HFFc6 (cell line): Measurements from ENCODE around the gene SPOCK1. TPM values are rescaled to one million over a fixed set of nuclear protein-coding genes. Genes with fewer than 3 reads are reported as not detected.

Source experiments
- DNase-seq: peaks from one replicate; pipeline ENCODE4 v3.0.0-alpha.2; 2018
- H3K27ac Mint-ChIP-seq: 2 replicates; pipeline ENCODE4 v1.8.0; 2020; ENCODE audit warnings: mild to moderate bottlenecking, mixed read lengths
- H3K27me3 Mint-ChIP-seq: 2 replicates; pipeline ENCODE4 v1.8.0; 2021; ENCODE audit warnings: mild to moderate bottlenecking, moderate library complexity, mixed read lengths; ENCODE audit not compliant: insufficient read depth
- H3K36me3 Mint-ChIP-seq: 2 replicates; pipeline ENCODE4 v1.8.0; 2021; ENCODE audit warnings: low read depth, mixed read lengths
- H3K4me1 Mint-ChIP-seq: 2 replicates; pipeline ENCODE4 v1.8.0; 2020; ENCODE audit warnings: low read depth, mixed read lengths
- H3K4me3 Mint-ChIP-seq: 2 replicates; pipeline ENCODE4 v1.8.0; 2020; ENCODE audit warnings: mild to moderate bottlenecking, moderate library complexity, mixed read lengths
- H3K9me3 Mint-ChIP-seq: 2 replicates; pipeline ENCODE4 v1.8.0; 2020; ENCODE audit warnings: mild to moderate bottlenecking, mixed read lengths
- CTCF ChIP-seq: fragments of 200-600 bp; sonication (generic); IDR thresholded peaks from 2 replicates; pipeline ENCODE4 v1.5.0; 2021; ENCODE audit warnings: antibody characterized with exemption, mild to moderate bottlenecking
- total RNA-seq, 6 experiments: library from RNA; stranded (reverse); fragmentation: NEBNext Ultra II Directional; extraction: Animal tissue kit (Norgen Biotek cat#: 25700); gene quantifications; 2 replicates in 1 of 6; 3 replicates in 5 of 6; pipeline ENCODE4 v1.2.3, GENCODE V29; 2021

SPOCK1 gene
- total RNA-seq, 6 experiments from 2014 or later, result 111 to 170 (median 125) TPM

DNA sequence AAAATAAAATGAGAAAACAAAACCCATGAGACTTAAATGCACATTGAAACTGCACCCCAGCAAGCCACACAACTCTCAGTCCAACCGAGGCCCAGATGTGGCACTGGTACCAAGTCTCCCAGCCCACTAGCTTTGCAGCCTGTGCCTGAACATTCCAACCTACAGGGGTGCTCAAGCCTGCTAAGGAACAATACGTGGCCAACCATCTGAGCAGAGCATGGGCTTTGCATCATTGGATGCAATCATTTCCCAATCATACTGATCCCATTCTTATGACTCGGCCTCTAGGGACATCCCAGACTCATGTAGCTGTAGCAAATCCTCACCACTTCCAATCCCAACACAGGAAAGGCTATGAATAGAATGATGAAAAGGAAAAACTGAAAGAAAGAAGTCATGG is 297.2 kb downstream of the SPOCK1 start:
- no peaks in the 10 kb centered on the region; the same call in 1 of the 2 replicates for H3K27me3 Mint-ChIP-seq
- H3K4me3 Mint-ChIP-seq, result no peak overlapping the region
- peak; percentile 74 for TF ChIP-seq CTCF
- DNase-seq, result peak; percentile 80
- H3K27ac Mint-ChIP-seq, result no peak overlapping the region; the same call in 1 of the 2 replicates
- no peaks in the 10 kb centered on the region for H3K9me3 Mint-ChIP-seq
- H3K36me3 Mint-ChIP-seq, result no peaks in the 10 kb centered on the region
- peaks cover 61% of the 10 kb centered on the region for H3K4me1 Mint-ChIP-seq

GRCh38 chr5:137200906-137201700 is 298.0 kb downstream of the SPOCK1 start:
- no peak for TF ChIP-seq CTCF
- Mint-ChIP-seq H3K27me3 (no peaks in the 10 kb centered on the region; the same call in 1 of the 2 replicates), H3K9me3 (no peaks in the 10 kb centered on the region), H3K4me3 (no peak overlapping the region), H3K27ac (no peak overlapping the region), H3K4me1 (peaks cover 53% of the 10 kb centered on the region), H3K36me3 (no peaks in the 10 kb centered on the region)
- DNase-seq, result no peak

GRCh38 chr5:137199966-137200365 is 299.2 kb downstream of the SPOCK1 start:
- no peaks in the 10 kb centered on the region; the same call in 1 of the 2 replicates for H3K27me3 Mint-ChIP-seq
- DNase-seq, result peak; percentile 79
- H3K9me3 Mint-ChIP-seq, result no peaks in the 10 kb centered on the region
- peak; percentile 69 for TF ChIP-seq CTCF
- peak overlapping the region; percentile 89 for H3K27ac Mint-ChIP-seq
- H3K4me1 Mint-ChIP-seq, result peaks cover 49% of the 10 kb centered on the region
- H3K4me3 Mint-ChIP-seq, result peak overlapping the region; percentile 72
- no peaks in the 10 kb centered on the region for H3K36me3 Mint-ChIP-seq

GRCh38 chr5:137199201-137199600 is 299.9 kb downstream of the SPOCK1 start:
- Mint-ChIP-seq H3K4me3 (peak overlapping the region; percentile 72; the same call in 1 of the 2 replicates), H3K27ac (peak overlapping the region; percentile 89), H3K36me3 (no peaks in the 10 kb centered on the region), H3K4me1 (peaks cover 43% of the 10 kb centered on the region), H3K27me3 (no peaks in the 10 kb centered on the region; the same call in 1 of the 2 replicates), H3K9me3 (no peaks in the 10 kb centered on the region)
- no peak for TF ChIP-seq CTCF
- no peak for DNase-seq

DNA sequence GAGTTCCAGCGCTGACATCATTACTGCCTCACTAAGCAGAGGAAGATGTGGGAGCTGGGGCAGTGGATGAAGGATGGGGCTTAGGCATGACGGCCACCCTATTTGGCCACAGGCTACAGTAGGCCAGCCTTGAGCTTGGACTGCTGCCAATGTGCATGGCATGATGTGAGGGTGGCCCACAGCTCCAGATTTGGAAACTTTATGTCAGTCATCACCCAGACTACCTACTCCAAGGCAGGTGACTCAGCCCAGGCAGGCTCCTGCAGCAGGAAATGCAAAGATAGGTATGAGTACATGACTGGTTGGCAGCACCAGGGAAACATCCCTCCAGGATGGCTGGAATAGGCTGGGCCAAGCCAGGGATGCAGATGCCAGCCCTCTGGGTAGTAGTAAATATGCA is 303.6 kb downstream of the SPOCK1 start:
- TF ChIP-seq CTCF, result no peak
- Mint-ChIP-seq H3K27me3 (no peaks in the 10 kb centered on the region), H3K4me1 (peaks cover 56% of the 10 kb centered on the region), H3K9me3 (no peaks in the 10 kb centered on the region), H3K4me3 (no peak overlapping the region), H3K27ac (no peak overlapping the region), H3K36me3 (no peaks in the 10 kb centered on the region)
- no peak for DNase-seq
